Smooth muscle cell (in vitro differentiated cells): ENCODE measurements around the gene KIAA1586. TPM values are rescaled to one million over a fixed set of nuclear protein-coding genes. Genes with fewer than 3 reads are reported as not detected.

Experiments
- DNase-seq: peaks from one replicate; lab custom pipeline; 2025; ENCODE audit not compliant: unreplicated experiment; lab: John Stamatoyannopoulos, UW
- H2AFZ ChIP-seq: fragments of 200-600 bp; sonication (generic); 2 replicates; pipeline ENCODE4 v1.6.0; 2016; ENCODE audit warnings: antibody characterized with exemption, low read depth, mild to moderate bottlenecking
- H3F3A ChIP-seq: fragments of 200-600 bp; sonication (generic); 2 replicates; pipeline ENCODE4 v1.6.0; 2017; ENCODE audit warnings: antibody characterized with exemption, low read depth
- H3K27ac ChIP-seq: fragments of 200-600 bp; sonication (generic); 2 replicates; pipeline ENCODE4 v1.5.1; 2016; ENCODE audit warnings: low read depth, mild to moderate bottlenecking
- H3K27me3 ChIP-seq: fragments of 200-600 bp; sonication (generic); 2 replicates; pipeline ENCODE4 v1.6.1; 2016; ENCODE audit warnings: low read depth, mild to moderate bottlenecking
- H3K36me3 ChIP-seq: fragments of 200-600 bp; sonication (generic); 2 replicates; pipeline ENCODE4 v1.5.1; 2016; ENCODE audit warnings: low read depth
- H3K4me1 ChIP-seq: fragments of 200-600 bp; sonication (generic); 2 replicates; pipeline ENCODE4 v1.5.1; 2016; ENCODE audit warnings: low read depth
- H3K4me2 ChIP-seq: fragments of 200-600 bp; sonication (generic); 2 replicates; pipeline ENCODE4 v1.6.0; 2016; ENCODE audit warnings: mild to moderate bottlenecking
- H3K4me3 ChIP-seq: fragments of 200-600 bp; sonication (generic); 2 replicates; pipeline ENCODE4 v1.5.1; 2016; ENCODE audit warnings: mild to moderate bottlenecking
- H3K79me2 ChIP-seq: fragments of 200-600 bp; sonication (generic); 2 replicates; pipeline ENCODE4 v1.6.0; 2016; ENCODE audit warnings: low read depth, mild to moderate bottlenecking
- H3K9ac ChIP-seq: fragments of 200-600 bp; sonication (generic); 2 replicates; pipeline ENCODE4 v1.6.0; 2016; ENCODE audit warnings: low read depth
- H3K9me3 ChIP-seq: fragments of 200-600 bp; sonication (generic); replicated peaks from 2 replicates; pipeline ENCODE4 v1.5.1; 2016; ENCODE audit warnings: low read depth
- H4K20me1 ChIP-seq: fragments of 200-600 bp; sonication (generic); 2 replicates; pipeline ENCODE4 v1.6.0; 2016; ENCODE audit warnings: low read depth
- WGBS: methylation state at CpG from one replicate; pipeline ENCODE4 v1.1.7; 2016; ENCODE audit warnings: low lambda C conversion rate; 5-methylcytosine and 5-hydroxymethylcytosine counted together
- polyA plus RNA-seq: library from polyadenylated mRNA; unstranded; fragments of >200 nt; fragmentation: Nextera tagmentation; extraction: Ambion mirVana; gene quantifications from 2 replicates; pipeline ENCODE4 v1.2.1, GENCODE V29; 2016
- total RNA-seq: library from RNA; depleted of rRNA; stranded (reverse); fragments of >200 nt; gene quantifications from 2 replicates; pipeline ENCODE4 v1.2.3, GENCODE V29; 2014
- TF ChIP-seq, protein P1 (sequence below): fragments of 200-600 bp; sonication (generic); IDR thresholded peaks from 2 replicates; pipeline ENCODE4 v1.5.1; 2017; ENCODE audit warnings: borderline replicate concordance, mild to moderate bottlenecking, antibody characterized with exemption; ENCODE audit not compliant: insufficient read depth, poor library complexity, severe bottlenecking

Gene KIAA1586
- total and polyA plus RNA-seq, 2 experiments from 2014 or later, result 10.1 to 13.1 TPM

DNA sequence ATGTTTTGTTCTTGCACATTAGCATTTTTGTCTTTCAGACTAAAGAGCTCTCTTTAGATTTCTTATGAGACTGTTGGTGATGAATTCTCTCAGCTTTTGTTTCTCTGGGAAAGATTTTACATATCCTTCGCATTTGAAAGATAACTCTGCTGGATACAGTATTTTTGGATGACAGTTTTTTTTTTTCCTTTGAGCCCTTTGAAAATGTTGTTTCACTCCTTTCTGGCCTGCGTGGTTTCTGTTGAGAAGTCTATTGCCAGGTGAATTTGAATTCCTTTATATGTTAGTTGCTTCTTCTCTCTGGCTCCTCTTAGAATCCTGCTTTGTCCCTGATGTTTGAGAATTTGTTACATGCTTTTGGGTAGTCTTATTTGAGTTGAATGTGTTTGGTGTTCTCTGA, 22.2 kb upstream of the KIAA1586 start:
- 64% methylated on average over 2 of the region's 2 CpGs for WGBS
- H3K9ac ChIP-seq, result no peak overlapping the region
- no peaks in the 10 kb centered on the region for H3K9me3 ChIP-seq
- no peaks in the 10 kb centered on the region for H3F3A ChIP-seq
- no peak overlapping the region for H3K27ac ChIP-seq
- DNase-seq, result no peak
- no peak overlapping the region for H3K4me3 ChIP-seq
- H4K20me1 ChIP-seq, result no peaks in the 10 kb centered on the region
- H3K27me3 ChIP-seq, result no peaks in the 10 kb centered on the region
- TF ChIP-seq, protein P1, sequence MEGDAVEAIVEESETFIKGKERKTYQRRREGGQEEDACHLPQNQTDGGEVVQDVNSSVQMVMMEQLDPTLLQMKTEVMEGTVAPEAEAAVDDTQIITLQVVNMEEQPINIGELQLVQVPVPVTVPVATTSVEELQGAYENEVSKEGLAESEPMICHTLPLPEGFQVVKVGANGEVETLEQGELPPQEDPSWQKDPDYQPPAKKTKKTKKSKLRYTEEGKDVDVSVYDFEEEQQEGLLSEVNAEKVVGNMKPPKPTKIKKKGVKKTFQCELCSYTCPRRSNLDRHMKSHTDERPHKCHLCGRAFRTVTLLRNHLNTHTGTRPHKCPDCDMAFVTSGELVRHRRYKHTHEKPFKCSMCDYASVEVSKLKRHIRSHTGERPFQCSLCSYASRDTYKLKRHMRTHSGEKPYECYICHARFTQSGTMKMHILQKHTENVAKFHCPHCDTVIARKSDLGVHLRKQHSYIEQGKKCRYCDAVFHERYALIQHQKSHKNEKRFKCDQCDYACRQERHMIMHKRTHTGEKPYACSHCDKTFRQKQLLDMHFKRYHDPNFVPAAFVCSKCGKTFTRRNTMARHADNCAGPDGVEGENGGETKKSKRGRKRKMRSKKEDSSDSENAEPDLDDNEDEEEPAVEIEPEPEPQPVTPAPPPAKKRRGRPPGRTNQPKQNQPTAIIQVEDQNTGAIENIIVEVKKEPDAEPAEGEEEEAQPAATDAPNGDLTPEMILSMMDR, result no peak
- no peaks in the 10 kb centered on the region for H3K36me3 ChIP-seq
- no peak overlapping the region for H3K4me2 ChIP-seq
- H3K79me2 ChIP-seq, result no peaks in the 10 kb centered on the region
- H3K4me1 ChIP-seq, result no peaks in the 10 kb centered on the region
- no peak overlapping the region for H2AFZ ChIP-seq

DNA sequence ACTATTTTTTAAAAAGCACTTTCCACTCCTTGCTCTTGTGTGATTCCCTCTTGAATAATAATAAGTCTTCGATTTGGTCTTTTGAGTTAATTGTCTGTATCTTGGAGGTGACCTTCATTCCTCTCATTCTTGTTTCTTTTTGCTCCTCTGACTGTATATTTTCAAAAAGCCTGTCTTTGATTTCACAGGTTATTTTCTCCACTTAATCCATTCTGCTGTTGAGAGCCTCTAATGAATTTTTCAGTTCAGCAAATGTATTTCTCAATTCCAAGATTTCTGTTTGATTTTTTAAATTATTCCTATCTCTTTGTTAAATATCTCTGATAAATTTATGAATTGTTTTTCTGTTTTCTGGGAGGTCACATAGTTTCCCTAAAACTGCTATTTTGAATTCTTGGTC, 21.7 kb upstream of the KIAA1586 start:
- DNase-seq, result no peak
- Histone ChIP-seq H2AFZ (no peak overlapping the region), H4K20me1 (no peaks in the 10 kb centered on the region), H3K4me2 (no peak overlapping the region), H3K9ac (no peak overlapping the region), H3K79me2 (no peaks in the 10 kb centered on the region), H3K27me3 (no peaks in the 10 kb centered on the region), H3K36me3 (no peaks in the 10 kb centered on the region), H3K4me1 (no peaks in the 10 kb centered on the region), H3K27ac (no peak overlapping the region), H3K9me3 (no peaks in the 10 kb centered on the region), H3F3A (no peaks in the 10 kb centered on the region), H3K4me3 (no peak overlapping the region)
- WGBS, result 70% methylated on average over 1 of the region's 1 CpG
- TF ChIP-seq, protein P1, result no peak

DNA sequence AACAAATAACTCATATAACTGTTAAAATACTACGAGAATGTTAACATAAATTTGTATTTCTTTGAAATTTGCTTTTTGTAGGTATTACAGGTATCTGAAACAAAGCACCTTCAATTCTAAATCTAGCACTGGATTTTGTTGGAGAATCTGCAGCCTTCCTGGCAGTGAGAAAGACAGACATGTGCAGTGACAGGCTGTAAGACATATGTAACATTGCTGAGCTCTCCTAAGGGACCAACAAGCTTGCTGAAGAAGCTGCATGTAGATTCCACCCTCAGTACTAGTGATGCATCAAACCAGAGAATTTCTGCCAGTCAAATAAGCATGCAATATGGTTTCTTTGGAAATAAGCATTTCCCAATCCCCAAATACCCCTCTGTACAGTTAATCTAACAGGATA, 20.5 kb upstream of the KIAA1586 start:
- H3K9me3 ChIP-seq, result no peaks in the 10 kb centered on the region
- WGBS, result 86% methylated on average over 1 of the region's 1 CpG
- H3K79me2 ChIP-seq, result no peaks in the 10 kb centered on the region
- no peaks in the 10 kb centered on the region for H3F3A ChIP-seq
- no peaks in the 10 kb centered on the region for H3K36me3 ChIP-seq
- DNase-seq, result no peak
- H3K4me1 ChIP-seq, result no peaks in the 10 kb centered on the region
- H3K4me3 ChIP-seq, result no peak overlapping the region
- H3K27ac ChIP-seq, result no peak overlapping the region
- H2AFZ ChIP-seq, result no peak overlapping the region
- TF ChIP-seq, protein P1, result no peak
- no peak overlapping the region for H3K9ac ChIP-seq
- H3K27me3 ChIP-seq, result no peaks in the 10 kb centered on the region
- no peak overlapping the region for H3K4me2 ChIP-seq
- no peaks in the 10 kb centered on the region for H4K20me1 ChIP-seq

DNA sequence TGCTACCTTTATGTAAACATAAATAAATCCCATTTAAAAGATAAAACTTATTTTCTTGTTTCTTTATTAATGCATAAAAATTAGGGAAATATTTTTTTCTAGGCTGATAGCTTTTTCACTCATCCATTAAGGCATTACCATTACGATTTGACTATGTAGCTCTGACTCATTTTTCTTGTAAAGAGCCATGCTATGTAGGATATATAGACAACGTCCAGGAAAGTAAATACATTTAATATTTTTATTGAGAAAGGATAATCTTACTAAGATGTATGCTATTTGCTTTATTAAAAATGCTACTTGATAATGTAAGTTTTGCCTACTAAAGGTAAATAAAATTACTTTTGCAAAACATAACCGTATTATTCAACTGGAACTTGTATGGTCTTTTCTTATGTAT, 19.2 kb upstream of the KIAA1586 start:
- no peaks in the 10 kb centered on the region for H3F3A ChIP-seq
- no peaks in the 10 kb centered on the region for H3K9me3 ChIP-seq
- H3K27me3 ChIP-seq, result no peaks in the 10 kb centered on the region
- no peak overlapping the region for H2AFZ ChIP-seq
- H3K27ac ChIP-seq, result no peak overlapping the region
- DNase-seq, result no peak
- no peaks in the 10 kb centered on the region for H3K4me1 ChIP-seq
- WGBS, result 92% methylated on average over 3 of the region's 3 CpGs
- TF ChIP-seq, protein P1, result no peak
- H3K4me2 ChIP-seq, result no peak overlapping the region
- H3K79me2 ChIP-seq, result no peaks in the 10 kb centered on the region
- H3K9ac ChIP-seq, result no peak overlapping the region
- H3K4me3 ChIP-seq, result no peak overlapping the region
- H3K36me3 ChIP-seq, result no peaks in the 10 kb centered on the region
- H4K20me1 ChIP-seq, result no peaks in the 10 kb centered on the region
